Testis (tissue), 2 donors: ENCODE measurements around the gene CORO2B.

Experiments used
- CTCF ChIP-seq, 3 experiments: fragments of 450-650 bp in 2 of 3; fragments of 200-600 bp in 1 of 3; sonication (generic) in 1 of 3; IDR thresholded peaks; one replicate each; pipeline ENCODE4 v1.5.1; 2016 to 2019; ENCODE audit warnings: antibody characterized with exemption in 3 of 3, mild to moderate bottlenecking in 2 of 3, moderate library complexity in 1 of 3
- POLR2A ChIP-seq: fragments of 450-650 bp; IDR thresholded peaks from one replicate; pipeline ENCODE4 v1.6.1; 2017; ENCODE audit warnings: antibody characterized with exemption, mild to moderate bottlenecking, moderate library complexity

GRCh38 chr15:68641376-68641775 lies 62.6 kb downstream of the CORO2B start:
- TF ChIP-seq POLR2A (no peak), CTCF (IDR thresholded peaks at IDR 0.05) (no peak)
